Kidney tubule cell (primary cell): ENCODE results near the gene CAMK2D.

ENCODE experiments used
- DNase-seq: peaks from one replicate; pipeline ENCODE4 v3.0.0-alpha.2; 2018; ENCODE audit warnings: low spot score

Gene CAMK2D

DNA sequence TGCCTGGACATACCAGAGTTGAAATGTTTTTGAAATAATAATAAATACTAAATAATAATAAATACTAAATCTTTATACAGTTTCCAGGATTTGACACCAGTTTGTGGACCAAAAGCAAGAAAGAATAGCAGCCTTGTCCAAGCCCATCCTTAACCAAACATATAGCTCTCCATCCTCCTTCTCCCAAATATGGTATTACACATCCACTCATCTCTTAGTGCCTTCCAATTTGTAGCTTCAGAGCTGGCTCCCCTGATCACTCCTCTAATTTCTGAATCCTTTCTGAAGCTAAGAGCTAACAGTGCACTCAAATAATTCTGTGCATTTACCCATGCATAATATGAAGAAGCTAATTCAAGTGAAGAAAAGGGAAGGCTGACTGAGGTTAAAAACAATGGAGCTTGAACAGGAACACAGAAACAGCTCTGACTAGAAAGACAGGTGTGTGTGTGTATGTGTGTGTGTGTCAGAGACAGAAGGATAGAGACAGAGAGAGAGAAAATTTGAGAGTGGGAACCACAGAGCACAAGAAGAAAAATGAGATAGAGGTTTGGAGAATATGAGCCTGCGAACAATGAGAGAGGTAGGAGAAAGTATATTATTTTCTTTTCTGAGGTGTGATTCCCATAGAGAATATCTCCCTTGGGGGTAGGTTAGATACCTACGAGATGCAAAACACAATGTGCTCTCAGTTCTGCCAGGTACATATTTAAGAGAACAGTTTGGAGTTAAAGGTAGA, 123.5 kb downstream of the CAMK2D start:
- no peak for DNase-seq

GRCh38 chr4:113637363-113637762, 124.2 kb downstream of the CAMK2D start:
- no peak for DNase-seq

GRCh38 chr4:113636877-113637276, 124.7 kb downstream of the CAMK2D start:
- DNase-seq, result peak; percentile 60

DNA sequence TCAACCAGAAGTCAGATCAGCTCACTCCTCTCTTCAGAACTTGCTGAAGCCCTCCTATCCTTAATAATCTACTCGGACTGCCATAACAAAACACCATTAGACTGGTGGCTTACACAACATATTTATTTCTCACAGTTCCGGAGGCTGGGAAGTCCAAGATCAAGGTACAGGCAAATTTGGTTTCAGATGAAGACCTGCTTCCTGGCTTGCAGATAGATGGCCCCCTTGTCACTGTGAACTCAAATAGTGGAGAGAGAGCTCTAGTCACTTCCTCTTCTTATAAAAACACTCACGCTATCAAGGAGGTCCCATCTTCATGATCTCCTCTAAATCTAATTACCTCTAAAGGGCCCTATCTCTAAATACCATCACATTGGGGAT, 125.1 kb downstream of the CAMK2D start:
- no peak for DNase-seq

DNA sequence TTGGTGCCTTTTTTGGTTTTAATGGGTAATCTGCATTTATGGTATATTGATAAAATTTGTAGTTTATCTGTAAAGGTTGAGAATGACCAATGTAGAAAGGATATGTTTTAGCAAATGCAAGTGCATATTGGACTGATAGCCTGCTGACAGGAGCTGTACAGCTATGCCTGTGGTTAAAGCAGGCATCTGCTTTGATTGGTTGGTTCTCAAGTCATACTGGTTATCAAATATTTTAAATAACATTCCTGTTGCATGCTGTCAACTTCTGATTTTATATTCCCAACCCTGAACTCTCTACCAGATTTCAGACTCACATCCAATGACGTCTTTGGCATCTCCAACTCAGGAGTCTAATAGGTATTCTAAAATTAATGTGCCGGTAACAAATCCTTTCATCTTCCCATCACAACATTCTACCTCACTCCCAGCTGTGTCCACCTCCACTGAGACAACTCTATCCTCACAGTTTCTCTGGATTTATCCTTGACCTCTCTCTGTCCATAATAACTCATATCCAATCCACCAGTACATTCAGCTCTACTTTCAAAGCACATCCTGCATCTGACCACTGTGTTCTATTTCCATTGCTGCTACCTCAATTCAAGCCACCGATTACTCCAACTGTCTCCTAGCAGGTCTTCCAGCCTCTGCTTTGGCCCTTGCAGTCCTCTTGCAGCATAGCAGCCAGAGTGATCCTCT, 125.7 kb downstream of the CAMK2D start:
- DNase-seq, result peak; percentile 57

DNA sequence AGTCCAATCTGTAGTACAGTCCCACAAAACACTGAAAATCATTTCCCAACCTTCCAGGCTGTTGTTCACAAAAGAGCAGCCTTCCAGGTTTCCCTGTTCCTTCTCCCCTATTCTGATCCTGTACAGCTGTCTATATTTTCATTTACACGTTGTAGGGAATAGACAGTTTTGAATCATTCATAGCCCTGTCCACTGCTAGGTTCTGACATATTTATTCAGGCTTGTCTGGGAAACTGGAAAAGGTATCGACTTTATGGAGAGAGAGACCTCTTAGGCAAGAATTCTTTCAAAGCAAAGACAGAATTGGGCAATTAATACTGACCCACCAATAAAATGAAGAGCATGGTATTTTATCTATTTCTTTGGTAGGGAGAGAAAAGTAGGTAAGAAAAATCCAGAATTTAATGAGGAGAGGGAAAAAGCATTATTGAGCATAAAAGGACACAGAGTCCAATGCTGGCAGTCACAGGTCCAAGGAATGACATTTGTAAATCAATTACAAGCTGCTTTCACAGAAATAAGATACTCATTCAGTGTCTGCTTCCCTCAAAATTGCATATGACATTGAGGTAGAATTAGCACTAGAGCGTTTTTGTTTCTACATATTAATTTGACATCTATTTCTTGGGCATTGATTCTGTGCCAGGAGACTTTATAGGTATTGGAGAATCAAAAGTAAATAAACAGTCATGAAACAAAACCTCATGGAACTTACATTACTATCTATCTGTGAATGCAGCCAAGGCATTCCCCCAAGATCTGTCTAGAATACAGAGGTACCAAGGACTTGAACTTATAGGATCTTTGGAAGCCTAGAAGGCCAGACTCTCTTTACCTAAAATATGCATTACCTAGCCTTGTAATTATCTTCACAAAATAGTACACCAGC, 127.2 kb downstream of the CAMK2D start:
- DNase-seq, result no peak

DNA sequence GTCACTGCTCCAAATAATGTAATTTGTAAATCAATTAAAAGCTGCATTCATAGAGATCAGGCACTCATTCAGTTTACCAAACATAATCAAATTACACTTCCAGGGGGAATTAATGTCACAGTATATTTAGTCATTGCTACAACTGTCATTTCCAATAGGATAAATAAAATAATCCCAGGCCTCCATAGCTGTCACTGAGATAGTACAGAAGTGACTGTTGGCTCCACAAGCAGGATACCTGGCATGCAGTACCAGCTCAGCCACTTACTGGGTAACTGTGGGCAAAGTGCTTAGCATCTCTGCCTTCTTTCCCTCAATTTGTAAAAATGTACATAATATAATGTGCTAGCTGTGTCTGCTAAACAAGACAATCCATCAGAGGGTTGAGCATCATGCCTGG, 128.1 kb downstream of the CAMK2D start:
- DNase-seq, result no peak

DNA sequence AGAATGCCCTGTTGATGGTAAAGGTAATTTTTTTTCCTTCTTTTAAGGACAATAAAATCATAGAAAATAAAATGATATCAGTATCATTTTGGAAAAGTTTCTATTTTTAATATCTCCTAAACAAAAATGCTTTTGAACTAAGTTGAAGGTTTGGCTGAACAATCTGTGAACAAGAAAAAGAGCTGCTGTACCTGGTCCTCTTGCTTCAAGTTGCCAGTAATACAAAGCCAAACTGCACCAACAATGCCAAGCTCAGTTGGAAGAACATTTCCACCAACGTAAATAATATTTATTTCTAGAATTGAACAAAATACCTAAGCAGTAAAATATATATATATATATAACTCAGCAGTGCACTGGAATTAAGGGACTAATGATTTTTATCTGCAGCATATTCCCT, 132.8 kb downstream of the CAMK2D start:
- no peak for DNase-seq

DNA sequence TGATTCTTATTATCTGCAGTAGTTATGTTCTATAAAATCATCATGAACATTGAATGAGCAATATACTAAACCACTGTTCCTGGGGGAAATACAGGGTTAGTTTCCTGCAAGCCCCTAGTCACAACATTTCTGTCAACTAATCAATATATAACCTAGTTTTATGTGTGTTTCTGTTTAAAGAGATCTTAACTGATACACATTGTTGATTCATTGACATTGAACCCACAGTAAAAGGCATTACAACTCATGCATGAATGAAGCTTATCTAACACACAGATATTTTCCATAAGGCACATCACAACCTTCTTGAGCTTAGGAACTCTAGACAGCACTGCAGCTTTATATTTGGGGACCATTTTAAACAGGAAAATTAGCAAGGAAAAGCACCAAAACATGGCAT, 134.2 kb downstream of the CAMK2D start:
- no peak for DNase-seq

- DNase-seq, result no peak
Measured at GRCh38 chr4:113625902-113626301, 135.6 kb downstream of the CAMK2D start.

- DNase-seq, result no peak
Measured at GRCh38 chr4:113623274-113623894, 138.2 kb downstream of the CAMK2D start.

DNA sequence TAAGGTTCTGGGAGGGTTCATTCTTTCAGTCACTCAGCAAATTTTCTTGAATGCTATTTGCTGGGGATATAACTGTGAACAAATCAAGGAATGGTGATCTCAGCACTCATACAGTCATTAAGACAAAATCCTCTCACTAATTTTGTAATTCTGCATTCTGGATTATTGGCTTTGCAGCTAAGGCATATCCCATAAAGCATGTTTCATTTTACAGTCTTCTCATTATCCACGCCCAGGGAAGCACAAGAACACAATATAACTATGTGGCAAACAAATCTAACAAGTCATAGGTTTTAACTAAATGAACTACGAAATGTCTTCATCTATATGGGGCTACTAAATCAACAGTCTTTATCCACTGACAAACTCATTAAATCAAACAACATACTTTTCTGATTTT, 139.9 kb downstream of the CAMK2D start:
- no peak for DNase-seq

DNA sequence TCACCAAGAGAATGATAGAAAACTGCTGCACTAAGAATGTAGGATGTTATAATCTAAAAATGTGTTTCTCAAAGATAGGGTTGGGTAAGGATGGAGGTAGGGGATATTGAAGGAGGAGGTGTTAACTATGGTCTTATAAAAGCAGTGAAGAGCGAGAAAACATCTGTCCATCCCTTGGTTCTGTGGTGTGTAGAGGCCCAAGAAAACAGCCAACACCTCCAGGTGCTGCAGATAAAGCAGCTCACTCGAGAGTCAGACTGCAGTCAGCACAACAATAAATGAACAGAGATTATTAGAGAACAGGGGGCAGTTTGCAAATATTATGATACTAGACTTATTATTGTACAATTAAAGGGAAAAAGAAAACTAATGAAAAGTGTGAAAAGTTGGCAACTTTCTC, 141.5 kb downstream of the CAMK2D start:
- no peak for DNase-seq

DNA sequence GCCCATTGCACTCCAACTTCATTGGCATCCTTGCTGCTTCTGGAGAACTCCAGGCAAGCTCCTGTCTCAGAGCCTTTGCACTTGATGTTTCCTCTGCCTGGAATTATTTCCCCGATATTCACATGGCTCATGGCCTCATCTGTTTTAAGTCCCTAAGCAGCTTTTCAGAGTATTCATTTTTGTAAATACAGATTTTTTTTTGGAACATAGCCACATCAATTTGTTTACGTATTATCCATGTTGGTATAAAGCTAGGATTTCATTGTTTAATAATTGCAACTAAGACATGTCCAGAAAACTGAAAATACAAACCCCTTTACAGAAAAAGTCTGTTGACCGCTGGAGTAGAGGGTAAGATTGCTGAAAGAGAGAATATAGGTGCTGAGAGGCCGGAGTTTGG, 142.0 kb downstream of the CAMK2D start:
- DNase-seq, result no peak

- no peak for DNase-seq
Measured at GRCh38 chr4:113618205-113618604, 143.3 kb downstream of the CAMK2D start.

DNA sequence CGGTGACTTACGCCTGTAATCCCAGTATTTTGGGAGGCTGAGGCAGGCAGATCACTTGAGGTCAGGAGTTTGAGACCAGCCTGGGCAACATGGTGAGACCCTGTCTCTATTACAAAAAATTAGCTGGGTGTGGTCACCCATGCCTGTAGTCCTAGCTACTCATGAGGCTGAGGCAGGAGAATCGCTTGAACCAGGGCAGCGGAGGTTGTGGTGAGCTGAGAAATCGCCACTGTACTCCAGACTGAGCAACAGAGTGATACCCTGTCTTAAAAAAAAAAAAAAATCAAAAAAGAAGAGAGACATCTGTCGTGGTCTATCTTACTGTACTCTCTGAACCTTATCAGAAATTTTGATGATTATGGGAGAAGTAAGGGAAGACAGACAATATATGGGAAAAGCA, 144.3 kb downstream of the CAMK2D start:
- no peak for DNase-seq

- no peak for DNase-seq
Measured at GRCh38 chr4:113616443-113616842, 145.1 kb downstream of the CAMK2D start.

- DNase-seq, result no peak
Measured at GRCh38 chr4:113614414-113614813, 147.1 kb downstream of the CAMK2D start.

GRCh38 chr4:113613503-113613902, 148.0 kb downstream of the CAMK2D start:
- no peak for DNase-seq

DNA sequence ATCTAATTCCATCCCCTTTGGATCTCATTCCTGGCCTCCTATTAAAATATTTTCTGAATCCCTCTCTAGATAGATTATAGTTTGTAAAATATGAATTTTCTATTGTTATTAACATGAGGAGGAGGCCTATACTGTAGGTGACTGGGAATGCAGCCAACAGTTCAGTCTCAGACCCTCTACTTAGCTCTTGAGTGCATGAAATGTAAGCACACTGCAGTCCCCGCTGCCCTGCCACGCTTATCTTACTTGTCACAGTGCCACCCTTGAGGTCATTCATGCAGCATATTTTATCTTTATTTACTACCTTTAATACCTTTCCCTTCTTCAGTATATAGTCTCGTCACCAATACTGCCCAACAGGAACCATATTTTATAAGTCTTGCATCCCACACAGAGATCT, 151.0 kb downstream of the CAMK2D start:
- no peak for DNase-seq

DNA sequence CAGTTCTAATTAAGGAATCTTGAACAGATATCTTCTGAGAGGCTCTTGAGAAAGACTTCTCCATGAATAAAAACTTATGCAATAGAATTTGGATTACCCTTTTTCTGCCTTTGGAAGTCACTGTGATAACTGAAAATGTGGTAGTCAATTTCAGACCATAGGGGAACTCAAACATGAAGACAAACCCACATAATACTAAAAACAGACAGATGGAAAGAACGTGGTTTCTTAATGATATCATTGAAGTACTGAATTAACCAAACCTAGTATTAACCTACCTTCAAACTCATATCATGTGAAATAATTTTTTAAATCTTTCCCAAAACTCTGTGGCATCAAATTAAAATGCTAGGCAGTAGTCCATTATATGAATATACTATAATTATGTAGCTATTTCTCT, 153.5 kb downstream of the CAMK2D start:
- DNase-seq, result no peak

DNA sequence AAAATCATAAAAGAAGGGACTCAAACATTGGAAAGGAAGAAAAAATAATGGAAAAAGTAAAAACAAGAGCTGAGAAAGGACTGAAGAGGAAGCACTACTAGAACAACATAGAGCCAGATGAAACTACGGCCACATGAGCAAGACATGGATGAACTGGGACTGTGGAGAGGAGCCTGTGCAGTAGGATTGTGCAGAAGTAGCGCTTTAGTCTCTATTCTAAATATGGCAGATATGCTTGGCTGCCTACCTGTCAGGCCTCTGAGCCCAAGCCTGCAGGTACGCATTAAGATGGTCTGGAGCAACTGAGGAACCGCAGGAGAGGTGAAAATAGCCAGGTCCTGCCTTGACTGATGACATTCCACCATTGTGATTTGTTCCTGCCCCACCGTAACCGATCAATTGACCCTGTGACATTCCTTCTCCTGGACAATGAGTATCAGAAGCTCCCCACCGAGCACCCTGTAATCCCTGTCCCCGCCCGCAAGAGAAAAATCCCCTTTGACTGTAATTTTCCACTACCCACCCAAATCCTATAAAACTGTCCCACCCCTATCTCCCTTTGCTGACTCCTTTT, 154.3 kb downstream of the CAMK2D start:
- DNase-seq, result no peak
